Stimulated activated CD4-positive, alpha-beta T cell treated with anti-CD3 and anti-CD28 coated beads, Interleukin-12 subunit alpha, Interleukin-12 subunit beta, amount 100 ng/mL, for 48 hours (primary cell): ENCODE results near the gene PROM2.

Experiments used
- DNase-seq, 3 donors: peaks; one replicate each; pipeline ENCODE4 v3.0.0-alpha.2; 2020; ENCODE audit warnings: low read depth in 2 of 3, low spot score in 1 of 3

PROM2 gene

GRCh38 chr2:95305380-95306061, 31.3 kb downstream of the PROM2 start:
- DNase-seq = no peak

DNA sequence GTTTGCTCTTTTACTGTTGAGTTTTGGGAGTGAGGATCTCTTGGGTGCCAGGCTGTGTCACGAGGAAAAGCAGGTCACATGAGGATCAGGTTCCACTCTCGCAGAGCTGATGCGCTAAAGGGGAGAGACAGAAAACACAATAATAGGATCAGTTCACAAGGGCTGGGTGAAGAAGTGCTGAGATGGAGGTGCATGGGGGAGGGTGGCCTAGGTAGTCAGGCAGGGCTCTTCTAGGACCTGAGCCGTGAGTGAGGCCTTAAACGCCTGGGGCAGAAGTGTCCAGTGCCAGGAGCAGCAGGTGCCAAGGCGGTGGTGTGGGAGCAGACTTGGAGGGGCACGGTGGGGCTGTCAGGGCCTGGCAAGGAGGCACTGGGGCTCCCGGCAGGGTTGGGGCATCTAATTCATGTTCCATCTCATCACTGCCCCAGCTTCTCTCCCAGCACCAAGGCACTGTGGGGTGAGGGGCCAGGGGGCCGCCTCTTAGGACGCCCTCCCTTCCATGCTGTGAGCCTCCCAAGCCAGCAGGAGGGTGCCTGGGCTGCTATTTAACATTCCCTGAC, 32.2 kb downstream of the PROM2 start:
- no peak for DNase-seq

DNA sequence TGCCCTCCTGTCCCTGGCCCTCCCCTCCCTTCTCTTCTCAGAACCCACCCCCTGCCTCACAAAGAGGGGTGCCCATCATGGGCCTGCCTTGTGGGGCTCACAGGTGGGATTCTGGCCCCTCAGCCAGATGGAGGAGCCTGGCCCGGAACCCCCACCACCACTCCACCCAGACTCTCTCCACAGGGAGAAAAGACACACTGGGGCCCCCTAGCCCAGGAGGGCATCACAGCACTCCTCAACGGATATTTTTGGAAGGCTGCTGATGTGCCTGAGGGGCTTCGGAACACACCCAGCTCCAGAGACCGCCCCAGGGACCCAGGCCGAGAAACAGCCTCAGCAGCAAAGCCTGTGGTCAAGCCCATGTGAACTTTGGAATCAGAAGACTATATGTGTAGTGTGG, 32.8 kb downstream of the PROM2 start:
- DNase-seq = no peak

- DNase-seq = no peak
Measured at GRCh38 chr2:95307878-95308277, 33.6 kb downstream of the PROM2 start.

- no peak for DNase-seq
Measured at GRCh38 chr2:95308426-95308990, 34.3 kb downstream of the PROM2 start.

GRCh38 chr2:95309599-95309998, 35.4 kb downstream of the PROM2 start:
- DNase-seq = no peak

DNA sequence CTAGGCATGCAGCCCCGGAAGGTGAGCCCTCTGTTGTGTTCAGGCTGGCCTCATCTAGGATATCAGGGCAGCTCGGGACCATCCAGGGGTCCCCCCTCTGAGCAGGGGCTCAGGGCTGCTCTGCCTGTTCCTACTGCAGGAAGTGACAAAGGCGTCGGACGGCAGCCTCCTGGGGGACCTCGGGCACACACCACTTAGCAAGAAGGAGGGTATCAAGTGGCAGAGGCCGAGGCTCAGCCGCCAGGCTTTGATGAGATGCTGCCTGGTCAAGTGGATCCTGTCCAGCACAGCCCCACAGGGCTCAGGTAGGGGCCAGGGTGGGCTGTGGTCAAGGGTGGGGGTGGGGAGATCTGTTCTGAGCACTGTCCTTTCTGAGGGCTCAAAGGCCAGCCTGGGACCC, 36.0 kb downstream of the PROM2 start:
- DNase-seq = no peak

GRCh38 chr2:95310651-95311050, 36.4 kb downstream of the PROM2 start:
- DNase-seq = no peak

GRCh38 chr2:95311815-95312542, 37.7 kb downstream of the PROM2 start:
- no peak for DNase-seq

GRCh38 chr2:95312543-95313201, 38.4 kb downstream of the PROM2 start:
- no peak for DNase-seq

DNA sequence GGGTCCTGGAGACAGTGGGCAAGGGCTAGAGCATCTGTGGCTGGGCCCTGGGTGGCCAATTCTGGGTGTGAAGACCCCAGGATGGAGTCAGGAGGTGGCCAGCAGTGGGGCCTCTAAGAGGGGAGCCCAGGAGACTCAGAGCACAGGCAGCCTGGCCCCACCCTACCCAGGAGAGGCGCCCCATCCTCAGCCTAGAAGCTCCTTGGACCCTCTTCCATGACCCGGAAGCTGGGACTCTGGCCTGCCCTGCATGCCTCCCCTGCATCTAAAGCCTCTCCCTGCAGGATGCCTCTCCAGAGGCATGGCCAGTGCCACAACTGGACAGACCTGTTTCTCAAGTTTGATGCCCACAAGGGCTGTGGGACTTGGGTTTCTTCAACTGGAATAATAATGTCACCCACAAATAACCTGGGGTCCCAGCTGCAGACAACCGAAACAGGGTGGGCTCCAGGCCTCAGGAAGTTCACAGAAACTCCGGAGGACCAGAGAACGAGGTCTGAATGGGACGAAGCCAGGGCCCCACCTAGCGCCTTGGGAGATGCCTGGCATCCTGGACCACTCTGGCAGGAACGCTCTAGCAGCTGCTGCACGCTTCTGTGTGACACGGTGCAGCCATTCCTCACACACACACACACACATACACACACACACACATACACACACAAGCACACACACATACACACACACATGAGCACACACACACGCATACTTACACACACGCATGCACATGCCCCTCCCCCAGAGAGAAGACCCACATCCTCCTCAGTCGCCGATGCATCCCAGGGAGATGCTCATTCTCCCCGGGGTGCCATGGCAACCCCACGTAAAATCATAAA, 39.3 kb downstream of the PROM2 start:
- DNase-seq = no peak

DNA sequence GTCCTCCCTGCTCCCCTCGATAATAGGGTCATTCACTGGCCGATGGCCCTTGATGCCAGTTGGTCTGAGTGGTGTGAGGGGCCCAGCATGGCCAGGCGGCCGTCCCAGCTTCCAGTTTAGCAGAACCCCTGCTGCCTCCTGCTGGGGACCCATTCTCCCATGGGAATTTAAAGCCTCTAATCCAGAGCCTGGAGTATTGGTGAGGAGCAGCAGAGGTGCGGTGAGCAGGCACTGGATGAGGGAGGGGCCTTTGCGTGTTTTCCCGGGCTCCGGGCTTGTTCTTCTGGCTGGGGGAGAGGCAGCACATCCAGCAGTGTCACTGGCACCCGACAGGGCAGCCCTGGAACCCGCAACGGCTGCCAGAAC, 40.3 kb downstream of the PROM2 start:
- no peak for DNase-seq

DNA sequence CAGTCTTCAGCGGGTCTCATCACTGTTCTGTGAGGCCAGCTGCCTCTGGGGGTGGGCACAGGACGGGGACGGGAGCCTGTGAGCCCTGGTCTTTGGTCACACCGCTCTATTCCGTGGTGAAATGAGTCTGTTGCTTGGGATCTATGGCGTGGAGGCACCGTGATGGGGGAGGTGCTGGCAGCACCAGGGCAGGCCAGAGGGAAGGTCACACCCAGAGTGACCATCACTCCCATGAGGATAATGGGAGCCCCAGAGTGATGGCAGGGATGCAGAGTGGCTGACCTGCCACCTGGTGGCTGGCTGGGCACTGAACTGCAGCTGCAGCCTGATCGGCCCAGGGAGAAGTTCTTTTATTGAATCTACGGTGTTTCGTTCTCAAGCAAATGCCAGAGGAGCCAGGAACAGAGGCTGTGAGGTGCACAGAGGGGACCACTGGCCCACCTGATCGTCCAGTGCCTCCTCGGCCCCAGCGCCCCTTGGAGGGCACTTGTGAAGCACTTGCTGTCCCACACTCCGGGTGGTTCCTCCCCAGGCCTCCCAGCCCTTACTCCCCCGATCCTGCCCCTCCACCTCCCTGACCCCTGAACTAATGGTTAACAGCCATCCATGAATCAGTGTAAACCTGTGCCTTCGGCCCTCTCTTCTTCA, 40.8 kb downstream of the PROM2 start:
- DNase-seq = no peak

- DNase-seq = no peak
Measured at GRCh38 chr2:95315801-95316411, 41.7 kb downstream of the PROM2 start.

GRCh38 chr2:95316466-95317122, 42.3 kb downstream of the PROM2 start:
- DNase-seq = no peak

- no peak for DNase-seq
Measured at GRCh38 chr2:95317123-95317500, 42.9 kb downstream of the PROM2 start.

DNA sequence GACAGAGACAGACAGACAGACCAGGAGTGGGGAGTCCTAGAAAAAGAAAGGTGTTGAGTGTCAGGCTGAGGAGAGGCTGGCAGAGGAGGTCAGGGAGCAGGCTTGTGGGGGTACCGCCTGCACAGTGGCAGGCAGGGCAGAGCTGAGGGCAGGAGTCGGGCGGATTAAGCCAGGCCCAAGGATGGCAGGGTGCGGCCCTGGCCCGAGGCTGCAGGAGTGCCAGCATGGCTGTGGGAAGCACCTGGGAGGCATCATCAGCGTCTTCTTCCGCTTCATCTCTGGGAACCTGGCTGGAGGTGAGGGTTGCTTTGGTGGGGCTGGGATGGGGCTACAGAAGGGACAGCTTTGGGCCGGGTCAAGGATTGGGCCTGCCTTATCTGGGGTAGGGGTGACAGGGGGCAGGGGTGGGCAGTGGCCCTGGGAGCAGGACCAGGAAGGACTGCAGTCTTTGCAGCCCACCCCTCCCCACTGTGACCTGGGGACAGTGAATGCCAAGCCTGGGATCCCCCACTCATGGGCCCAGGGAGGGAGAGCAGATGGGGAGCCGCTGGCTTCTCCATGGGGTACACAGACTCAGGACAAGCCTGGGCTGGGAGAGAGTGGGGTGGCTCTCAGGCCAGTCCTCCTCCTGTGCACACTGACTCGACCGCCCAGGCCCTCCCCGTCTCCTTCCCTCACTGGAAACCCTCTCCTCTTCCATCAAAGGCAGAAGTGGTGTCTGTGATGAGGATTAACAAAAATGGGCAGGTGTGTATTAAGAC, 43.6 kb downstream of the PROM2 start:
- no peak for DNase-seq

DNA sequence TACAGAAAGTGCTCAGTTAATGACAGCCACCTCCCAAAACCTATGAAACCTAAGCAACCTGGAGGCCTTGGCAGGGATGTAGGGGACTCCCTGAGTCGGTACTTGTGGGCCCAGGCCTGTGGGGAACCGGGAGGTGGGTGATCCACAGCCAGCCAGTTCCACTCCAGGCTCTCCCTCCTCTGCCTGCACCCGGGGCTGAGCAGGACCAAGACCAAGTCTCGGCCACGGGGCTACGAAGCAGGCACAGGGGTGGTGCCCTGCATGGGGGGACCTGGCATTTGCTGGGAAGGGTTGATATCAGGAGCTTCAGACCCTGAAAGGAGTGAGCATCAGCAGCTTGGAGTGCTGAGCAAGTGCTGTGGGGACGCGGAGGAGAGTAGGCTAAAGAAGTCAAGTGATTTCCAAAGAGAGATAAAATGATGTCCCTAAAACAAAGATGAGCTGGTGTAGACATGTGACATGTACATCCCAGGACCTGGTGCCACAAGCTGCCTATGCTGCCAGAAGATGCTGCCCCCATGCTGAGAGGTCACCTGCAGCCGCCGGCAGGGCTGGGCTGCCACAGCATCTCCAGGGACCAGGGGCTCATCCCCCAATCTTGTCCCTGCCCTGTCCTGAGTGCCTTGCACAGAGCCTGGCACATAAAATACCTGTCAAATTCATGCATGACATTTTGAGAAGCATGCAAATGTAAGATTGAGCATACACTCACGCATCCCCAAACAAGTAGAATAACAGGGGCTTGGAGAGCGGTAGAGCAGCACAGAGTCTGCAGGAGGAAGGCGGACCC, 44.4 kb downstream of the PROM2 start:
- DNase-seq = no peak
